Measurements from ENCODE around the gene SINHCAF. TPM values are rescaled to one million over a fixed set of nuclear protein-coding genes. Genes with fewer than 3 reads are reported as not detected.

SINHCAF gene
- total and polyA plus RNA-seq, 11 donors: 4.0 to 23.8 (median 12.8) TPM

DNA sequence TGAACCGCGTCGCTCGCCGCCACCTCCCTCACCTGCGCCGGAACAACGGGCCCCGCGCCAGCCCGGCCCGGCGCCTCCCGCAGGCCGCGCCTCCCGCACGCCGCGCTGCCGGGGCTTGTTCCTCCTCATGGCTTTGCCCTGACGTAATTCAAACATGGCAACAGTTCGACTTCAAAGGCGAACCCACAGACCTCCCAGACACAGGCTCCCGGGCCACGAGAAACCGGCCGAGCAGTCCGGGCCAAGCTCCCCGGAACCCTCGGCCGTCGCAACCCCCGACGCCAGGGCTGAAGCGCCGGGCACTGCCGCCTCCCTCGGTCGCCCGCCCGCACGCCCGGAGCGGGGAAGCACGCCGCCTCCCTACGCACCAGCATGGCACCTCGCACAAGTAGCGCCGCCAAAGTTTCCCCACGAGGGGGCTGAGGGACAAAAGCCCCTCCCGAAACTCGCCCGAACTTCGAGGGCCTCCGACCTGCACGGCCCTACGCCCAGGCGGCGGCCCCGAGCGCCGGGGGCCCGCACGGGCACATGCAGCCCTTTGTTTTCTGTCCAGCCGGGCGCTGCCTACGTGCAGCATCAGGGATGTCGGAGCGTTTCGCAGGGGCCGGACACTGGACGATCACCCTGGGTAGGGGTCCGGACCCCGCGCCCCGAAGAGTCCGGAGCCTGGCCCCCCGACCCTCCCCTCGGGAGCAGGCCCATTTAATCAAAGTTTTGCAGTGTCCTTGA, 1.7 kb downstream of the SINHCAF start:
- Histone ChIP-seq H3K36me3 (no peaks in the 10 kb centered on the region), H3K9me3 (no peaks in the 10 kb centered on the region), H3K4me3 (peak overlapping the region; percentile 58 to 92 (median 76)), H3K4me1 (peaks cover 0 to 44% (median 6%) of the 10 kb centered on the region in 12 donors), H3K27me3 (no peaks in the 10 kb centered on the region), H3K27ac (peak overlapping the region; percentile 29 to 93 (median 68))
- peak; percentile 3 to 40 (median 24) for ATAC-seq
- intact Hi-C loops (cut with DNase I): no loop called here
- TF ChIP-seq, protein P1, sequence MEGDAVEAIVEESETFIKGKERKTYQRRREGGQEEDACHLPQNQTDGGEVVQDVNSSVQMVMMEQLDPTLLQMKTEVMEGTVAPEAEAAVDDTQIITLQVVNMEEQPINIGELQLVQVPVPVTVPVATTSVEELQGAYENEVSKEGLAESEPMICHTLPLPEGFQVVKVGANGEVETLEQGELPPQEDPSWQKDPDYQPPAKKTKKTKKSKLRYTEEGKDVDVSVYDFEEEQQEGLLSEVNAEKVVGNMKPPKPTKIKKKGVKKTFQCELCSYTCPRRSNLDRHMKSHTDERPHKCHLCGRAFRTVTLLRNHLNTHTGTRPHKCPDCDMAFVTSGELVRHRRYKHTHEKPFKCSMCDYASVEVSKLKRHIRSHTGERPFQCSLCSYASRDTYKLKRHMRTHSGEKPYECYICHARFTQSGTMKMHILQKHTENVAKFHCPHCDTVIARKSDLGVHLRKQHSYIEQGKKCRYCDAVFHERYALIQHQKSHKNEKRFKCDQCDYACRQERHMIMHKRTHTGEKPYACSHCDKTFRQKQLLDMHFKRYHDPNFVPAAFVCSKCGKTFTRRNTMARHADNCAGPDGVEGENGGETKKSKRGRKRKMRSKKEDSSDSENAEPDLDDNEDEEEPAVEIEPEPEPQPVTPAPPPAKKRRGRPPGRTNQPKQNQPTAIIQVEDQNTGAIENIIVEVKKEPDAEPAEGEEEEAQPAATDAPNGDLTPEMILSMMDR (IDR thresholded peaks at IDR 0.05): peak in 1 of 12 donors; percentile 6
- TF ChIP-seq POLR2A (IDR thresholded peaks at IDR 0.05): no peak
- DNase-seq: peak; percentile 56 to 81 (median 71)
- WGBS, 4 donors: 0% methylated on average over 18 to 81 of the region's 81 CpGs

DNA sequence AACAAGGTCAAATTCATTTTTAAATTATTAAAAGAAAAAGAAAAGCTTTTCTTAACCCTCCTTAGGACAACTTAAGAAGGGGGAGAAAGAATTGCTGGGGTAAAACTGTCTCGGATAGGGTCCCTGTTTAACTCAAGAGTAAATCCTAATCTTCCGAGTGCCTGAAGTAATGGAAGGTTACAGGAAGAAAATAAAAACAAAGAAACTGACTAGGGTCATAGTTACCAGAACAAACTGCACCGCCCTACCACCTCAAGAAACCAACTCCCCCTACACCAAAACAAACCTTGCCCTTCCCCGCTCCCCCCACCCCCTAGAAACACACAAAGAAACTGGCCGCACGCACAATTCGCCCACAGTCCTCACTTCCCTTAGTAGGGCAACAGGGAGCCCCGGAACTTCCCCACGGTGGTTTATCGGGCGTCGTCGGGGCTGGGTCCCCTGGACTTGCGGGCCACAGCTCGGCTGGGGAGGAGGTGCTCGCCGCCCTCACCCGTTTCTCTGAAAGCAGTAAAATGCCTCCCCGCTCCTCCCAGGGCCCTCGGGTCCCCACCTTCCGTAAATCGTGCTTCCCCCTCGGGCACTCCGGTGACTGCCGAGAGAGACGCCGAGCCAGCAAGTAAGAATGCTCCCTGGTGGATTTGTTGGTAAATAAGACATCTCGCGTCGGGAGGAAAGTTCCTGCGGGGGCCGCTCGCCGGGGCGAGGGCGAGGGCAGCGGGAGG, 2.4 kb downstream of the SINHCAF start:
- no peaks in the 10 kb centered on the region for H3K9me3 ChIP-seq
- peaks cover 0 to 52% (median 6%) of the 10 kb centered on the region in 12 donors for H3K4me1 ChIP-seq
- intact Hi-C loops (cut with DNase I): no loop called here
- H3K4me3 ChIP-seq: peak overlapping the region; percentile 58 to 92 (median 76)
- DNase-seq (peak in 2 of 5 donors; percentile 44 to 47), ATAC-seq (no peak)
- TF ChIP-seq POLR2A (IDR thresholded peaks at IDR 0.05): no peak
- 5 to 15% (median 11%) methylated on average over 24 to 37 of the region's 37 CpGs for WGBS, 4 donors
- H3K36me3 ChIP-seq: no peaks in the 10 kb centered on the region
- H3K27ac ChIP-seq: peak overlapping the region in 11 of 12 donors; percentile 45 to 93 (median 68)
- no peaks in the 10 kb centered on the region for H3K27me3 ChIP-seq

DNA sequence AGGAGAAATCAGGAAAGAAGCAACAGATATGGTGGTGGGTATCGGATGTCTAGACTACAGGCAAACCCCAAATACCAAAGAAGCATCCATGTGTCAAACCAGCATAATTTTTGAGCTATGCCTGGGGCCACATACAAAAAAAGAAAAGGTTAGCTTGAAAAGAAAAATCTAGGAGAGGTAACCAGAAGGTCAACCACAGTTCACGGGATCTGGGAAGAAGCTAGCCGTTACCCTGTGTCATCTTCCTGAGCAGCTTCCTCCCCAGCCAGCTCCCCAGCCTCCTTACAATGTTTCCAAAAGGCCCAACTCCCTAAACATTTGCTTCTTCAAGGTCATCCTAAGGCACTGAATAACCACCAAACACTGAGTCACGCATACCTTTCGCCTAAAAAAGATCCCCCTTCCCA, 3.1 kb downstream of the SINHCAF start:
- Histone ChIP-seq H3K27ac (peak overlapping the region in 2 of 12 donors; percentile 88 to 93), H3K9me3 (no peaks in the 10 kb centered on the region), H3K4me3 (peak overlapping the region in 9 of 12 donors; percentile 60 to 92 (median 79)), H3K36me3 (no peaks in the 10 kb centered on the region), H3K27me3 (no peaks in the 10 kb centered on the region), H3K4me1 (peaks cover 0 to 59% (median 10%) of the 10 kb centered on the region in 12 donors)
- WGBS, 4 donors: 57 to 72% (median 67%) methylated on average over 5 of the region's 5 CpGs
- intact Hi-C loops (cut with DNase I): no loop called here
- DNase-seq (no peak), ATAC-seq (no peak)
- TF ChIP-seq POLR2A (IDR thresholded peaks at IDR 0.05): no peak
- TF ChIP-seq, protein P1 (IDR thresholded peaks at IDR 0.05): no peak

DNA sequence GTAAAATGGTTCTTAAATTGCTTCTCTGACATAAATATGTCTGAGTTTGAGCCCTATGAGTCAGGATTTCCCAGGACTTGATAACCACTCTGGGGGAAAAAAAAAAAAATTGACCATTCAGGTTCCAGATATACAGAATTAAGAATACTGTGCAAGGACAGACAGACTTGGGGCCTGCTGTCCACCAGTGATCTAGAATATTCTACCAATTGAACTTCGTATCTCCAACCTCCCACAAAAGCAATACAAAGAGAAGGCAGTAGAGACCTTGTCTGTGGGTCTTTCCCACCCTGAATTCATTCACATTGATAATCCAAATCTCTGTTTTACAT, 4.1 kb downstream of the SINHCAF start:
- no peak for TF ChIP-seq POLR2A (IDR thresholded peaks at IDR 0.05)
- TF ChIP-seq, protein P1 (IDR thresholded peaks at IDR 0.05): no peak
- H3K4me3 ChIP-seq: no peak overlapping the region
- DNase-seq (no peak), ATAC-seq (no peak)
- H3K27me3 ChIP-seq: no peaks in the 10 kb centered on the region
- H3K27ac ChIP-seq: no peak overlapping the region
- WGBS, 4 donors: 95 to 97% (median 96%) methylated on average over 1 of the region's 1 CpG
- H3K4me1 ChIP-seq: peaks cover 0 to 62% (median 12%) of the 10 kb centered on the region in 12 donors
- H3K9me3 ChIP-seq: no peaks in the 10 kb centered on the region
- intact Hi-C loops (cut with DNase I): no loop called here
- H3K36me3 ChIP-seq: no peaks in the 10 kb centered on the region
